GM21723 (cell line): ENCODE measurements around the gene ACOX1.

Source experiments
- ATAC-seq: cut with Tn5 transposase; IDR thresholded peaks from one replicate; pipeline ENCODE4 v1.9.1; 2021; ENCODE audit warnings: mild to moderate bottlenecking, moderate library complexity; ENCODE audit not compliant: unreplicated experiment

The ACOX1 gene

DNA sequence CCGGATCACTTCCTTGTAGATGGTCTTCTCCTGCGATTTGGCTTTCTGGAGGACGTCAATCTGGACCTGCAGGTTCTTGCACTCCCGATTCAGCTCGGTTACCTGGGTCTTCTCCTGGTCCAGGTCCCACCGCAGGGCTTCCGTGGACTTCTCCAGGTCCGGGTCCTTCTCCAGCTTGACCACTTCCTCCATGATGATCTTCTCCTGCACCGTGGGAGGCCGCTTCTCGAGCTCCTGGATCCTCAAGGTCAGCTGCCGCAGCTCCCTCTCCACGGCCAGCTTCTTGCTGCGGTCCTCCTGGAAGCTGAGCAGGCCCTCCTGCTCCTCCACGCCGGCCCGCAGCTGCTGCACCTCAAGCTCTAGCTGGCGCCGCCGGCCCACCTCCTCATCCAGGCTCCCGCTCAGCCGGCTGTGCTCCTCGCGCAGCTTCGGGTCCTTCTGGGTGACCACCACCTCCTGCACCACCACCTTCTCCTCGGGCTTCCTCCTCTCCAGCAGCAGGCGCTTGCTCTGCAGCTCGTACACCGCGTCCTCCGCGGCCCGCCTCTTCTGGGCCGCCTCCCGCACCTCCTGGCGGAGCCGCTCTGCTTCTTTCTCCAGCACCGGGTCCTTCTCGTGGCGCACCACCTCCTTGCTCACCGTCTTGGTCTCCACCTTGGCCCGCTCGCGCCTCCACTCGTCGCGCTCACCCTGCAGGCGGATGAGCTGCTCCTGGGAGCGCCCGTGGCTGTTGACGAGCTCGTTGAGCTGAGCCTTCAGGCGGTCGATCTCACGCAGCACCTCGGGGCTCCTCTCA lies 29.9 kb upstream of the ACOX1 start:
- no peak for ATAC-seq

DNA sequence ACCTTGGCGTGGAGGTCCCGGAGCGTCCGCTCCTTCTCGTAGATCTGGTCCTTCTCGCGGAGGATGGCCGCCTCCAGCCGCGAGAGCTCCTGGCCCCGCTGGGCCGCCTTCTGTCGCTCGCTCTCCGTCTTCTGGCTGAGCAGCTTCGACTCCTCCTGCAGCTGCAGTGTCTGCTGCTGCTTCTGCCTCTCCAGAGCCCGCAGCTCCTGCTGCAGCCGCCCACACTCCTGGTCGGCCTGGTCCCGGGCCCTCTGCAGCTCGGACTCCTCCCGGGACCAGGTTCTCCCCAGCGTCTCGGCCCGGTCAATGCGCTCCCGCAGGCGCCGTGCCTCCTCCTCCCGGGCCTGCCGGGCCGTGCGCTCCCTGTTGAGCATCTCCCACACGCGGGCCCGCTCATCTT lies 29.2 kb upstream of the ACOX1 start:
- ATAC-seq: no peak

DNA sequence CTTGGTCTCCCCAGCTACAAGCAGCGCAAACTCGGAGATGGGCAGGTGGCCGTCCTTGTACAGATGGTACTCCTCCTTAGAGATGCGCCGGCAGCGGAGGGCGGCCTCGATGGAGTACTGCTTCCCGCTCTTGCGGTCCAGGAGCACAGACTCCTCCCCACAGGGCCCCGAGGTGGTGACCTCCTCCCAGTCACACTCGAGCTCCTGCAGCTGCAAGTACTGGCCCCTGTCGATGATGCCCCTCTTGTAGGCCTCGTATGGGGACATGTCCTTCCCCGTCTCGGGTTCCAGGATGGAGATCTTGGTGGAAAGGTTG lies 28.8 kb upstream of the ACOX1 start:
- no peak for ATAC-seq

DNA sequence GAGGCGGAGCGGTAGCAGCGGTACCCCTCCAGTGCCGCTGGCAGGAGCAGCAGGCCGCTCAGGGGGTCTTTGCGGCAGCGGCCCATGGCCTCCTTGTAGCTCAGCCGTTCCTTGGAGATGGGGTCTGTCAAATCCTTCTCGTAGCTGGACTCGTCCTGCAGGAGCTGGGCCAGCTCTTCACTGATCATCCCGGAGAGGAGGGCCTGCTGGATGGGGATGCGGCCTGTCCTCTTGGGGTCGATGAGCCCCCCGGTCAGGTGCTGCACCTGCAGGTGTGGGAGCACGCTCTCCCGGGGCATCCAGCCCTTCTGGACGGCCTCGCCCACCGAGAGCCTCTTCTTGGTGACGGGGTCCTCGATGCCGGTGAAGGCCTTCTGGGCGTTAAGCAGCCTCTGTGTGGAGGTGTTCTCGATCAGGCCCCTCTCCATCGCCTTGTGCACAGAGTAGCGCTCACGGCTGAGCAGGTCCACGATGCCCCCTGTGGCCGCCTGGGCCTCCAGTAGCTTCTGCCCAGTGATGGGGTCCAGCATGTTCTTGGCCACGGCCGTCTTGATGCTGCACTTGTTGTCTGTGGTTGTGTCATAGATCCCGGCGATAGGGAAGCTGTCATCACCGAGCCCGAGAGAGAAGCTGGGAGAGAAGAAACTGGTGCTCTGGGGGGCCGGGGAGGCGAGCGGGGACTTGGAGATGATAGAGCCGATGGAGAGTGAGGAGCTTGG lies 28.3 kb upstream of the ACOX1 start:
- ATAC-seq: no peak

DNA sequence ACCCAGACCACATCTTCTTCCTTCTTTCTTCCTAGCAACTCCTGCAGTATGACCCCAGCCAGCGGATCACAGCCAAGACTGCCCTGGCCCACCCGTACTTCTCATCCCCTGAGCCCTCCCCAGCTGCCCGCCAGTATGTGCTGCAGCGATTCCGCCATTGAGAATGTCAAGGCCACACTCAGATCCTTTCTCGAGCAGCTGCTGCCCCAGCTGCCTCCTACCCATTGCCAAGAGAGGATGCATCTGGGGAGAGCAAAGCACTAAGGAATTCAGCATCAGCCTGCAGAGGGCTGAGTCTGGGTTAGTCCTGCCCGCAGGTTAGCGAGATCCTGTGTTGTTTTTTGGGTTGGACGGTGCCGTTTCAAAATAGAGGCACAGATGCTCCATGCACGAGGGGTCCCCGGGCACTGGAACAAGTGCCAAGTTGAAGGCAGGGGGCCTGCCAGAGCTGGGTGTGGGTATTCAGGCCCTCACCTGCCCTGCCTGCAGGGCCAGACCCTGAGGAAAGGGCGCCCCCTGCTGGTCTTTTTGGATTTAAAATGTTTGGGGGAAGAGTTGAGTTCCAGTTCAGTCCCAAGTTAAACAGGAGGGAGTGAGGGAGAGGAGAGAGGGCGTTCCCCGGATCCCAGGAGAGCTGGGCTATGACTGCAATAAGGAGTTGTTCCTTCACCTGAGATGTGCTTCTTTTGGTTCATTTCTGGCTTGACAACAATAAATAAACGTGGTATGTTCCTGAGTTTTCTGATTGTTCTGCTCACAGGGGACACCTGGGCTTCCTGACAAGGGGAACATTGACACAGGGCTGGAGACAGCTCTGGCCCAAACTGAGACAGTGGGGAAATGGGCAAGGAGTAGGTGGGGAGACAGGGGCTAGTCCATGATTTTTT lies 26.5 kb upstream of the ACOX1 start:
- no peak for ATAC-seq

DNA sequence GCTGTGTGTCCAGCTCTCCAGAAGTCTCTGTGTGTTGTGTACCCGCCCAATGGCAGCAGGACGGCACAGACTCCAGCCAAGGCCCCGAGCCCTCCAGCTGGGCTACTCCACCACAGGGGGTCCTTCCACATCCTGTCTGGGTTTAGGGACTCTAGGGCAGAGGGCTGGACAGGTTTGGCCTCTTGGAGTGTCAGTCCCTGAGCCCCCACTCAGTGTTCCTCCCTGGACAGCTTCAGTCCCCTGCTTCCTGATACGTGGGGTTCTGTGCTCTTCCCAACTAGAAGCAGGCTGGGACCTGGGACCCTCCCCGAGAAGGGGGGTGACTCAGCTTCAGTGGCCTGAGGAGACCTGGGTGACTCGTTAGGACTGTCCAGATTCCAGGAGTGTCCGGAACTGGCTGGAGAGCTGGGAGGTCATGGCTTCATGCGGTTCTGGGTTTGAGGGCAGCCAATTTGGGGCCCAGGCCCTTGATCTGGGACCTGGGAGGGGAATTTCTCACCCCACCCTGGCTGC lies 25.8 kb upstream of the ACOX1 start:
- ATAC-seq: no peak

DNA sequence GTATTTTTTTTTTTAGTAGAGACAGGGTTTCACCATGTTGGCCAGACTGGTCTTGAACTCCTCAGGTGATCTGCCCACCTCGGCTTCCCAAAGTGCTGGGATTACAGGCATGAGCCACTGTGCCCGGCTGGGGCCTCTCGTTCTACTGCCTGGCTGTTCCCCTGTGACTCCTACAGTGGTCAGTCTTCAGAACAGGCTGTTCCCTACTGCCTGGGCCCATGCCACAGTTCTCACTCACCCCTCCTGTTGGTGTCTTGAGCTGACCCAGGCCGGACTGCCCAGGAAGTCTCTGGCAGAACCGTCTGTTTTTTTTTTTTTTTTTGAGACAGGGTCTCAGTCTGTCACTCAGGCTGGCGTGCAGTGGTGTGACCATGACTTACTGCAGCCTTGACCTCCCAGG lies 24.9 kb upstream of the ACOX1 start:
- no peak for ATAC-seq

DNA sequence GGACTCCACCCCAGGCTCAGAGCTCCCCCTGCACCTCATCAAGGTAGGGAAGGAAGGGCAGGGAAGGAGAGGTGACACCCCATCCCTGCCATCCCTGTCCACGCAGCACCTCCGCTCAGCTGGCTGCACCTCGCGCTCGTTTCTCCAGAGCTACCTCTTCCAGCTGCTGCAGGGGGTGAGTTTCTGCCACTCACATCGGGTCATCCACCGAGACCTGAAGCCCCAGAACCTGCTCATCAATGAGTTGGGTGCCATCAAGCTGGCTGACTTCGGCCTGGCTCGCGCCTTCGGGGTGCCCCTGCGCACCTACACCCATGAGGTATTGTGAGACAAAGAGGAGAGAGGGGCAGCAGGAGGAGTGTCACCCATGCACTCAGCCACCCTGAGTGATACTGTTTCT lies 23.1 kb upstream of the ACOX1 start:
- ATAC-seq: no peak

DNA sequence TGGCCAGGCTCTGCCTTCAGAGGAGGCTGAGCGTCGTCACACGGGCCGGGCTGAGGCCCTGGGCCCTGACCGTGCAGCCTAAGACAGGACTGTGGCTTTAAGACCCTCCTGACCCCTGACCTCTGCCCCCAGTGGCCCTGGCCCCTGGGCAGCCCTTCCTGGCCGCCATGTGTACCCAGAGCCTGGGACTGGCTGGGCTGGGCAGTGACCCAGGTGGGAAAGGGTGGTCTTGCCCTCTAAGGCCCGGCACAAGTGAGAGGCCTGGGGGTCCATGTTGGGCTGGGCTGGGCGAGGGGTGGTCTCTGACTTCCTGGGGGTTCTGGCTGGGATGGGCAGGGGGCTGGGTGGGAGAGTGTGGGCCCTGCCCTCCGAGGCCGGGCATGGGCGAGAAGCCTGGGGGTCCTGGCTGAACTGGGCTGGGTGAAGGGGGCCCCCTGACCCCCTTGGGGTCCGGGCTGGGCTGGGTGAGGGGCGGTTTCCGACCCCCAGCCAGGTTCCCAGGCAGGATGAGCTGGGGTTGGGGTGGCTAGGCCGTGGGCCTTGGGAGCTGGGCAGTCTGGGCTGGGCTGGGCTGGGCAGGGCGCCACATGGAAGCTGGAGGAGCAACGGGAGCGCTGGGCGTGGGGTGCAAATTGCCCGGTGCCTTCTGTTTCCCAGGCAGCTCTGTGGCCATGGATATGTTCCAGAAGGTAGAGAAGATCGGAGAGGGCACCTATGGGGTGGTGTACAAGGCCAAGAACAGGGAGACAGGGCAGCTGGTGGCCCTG lies 22.0 kb upstream of the ACOX1 start, which contains the start of gene CDK3:
Gene CDK3, plus strand, starts transcription at position 101 of the 767 bp plus-strand sequence. Its CDS starts 571 bp downstream, at position 672.
- ATAC-seq: no peak

DNA sequence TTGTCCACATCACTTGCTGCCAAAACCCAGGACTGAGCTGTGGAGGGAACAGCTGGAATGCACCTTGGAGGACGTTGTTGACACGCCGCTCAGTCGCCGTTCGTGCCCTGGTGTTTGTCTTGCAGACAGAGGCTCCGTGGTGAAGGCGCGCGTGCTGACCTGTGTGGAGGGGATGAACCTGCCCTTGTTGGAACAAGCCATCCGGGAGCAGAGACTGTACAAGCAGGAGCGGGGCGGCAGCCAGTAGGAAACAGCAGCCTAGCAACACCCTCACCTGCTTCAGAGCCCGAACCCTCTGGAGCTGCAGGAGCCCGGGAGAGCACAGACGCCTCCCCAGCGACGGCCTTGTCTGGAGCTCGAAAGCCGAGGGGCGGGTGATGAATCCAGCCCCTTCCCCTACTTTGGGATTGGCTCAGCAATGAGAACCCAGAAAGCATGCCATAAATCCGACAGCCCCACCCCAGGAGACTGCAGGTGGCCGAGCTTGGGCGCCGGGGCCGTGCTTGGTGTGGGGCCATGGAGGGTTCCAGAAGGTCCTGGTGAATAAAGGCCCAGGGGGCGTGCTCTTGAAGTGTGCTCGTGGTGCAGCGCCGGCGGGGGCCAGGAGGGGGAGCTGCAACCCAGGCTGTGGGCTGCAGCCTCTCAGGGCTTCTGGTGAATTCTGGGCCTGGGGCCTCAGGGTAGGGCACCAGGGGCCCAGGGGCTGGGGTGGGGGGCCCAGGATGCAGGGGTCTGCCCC lies 21.2 kb upstream of the ACOX1 start:
- ATAC-seq: no peak

DNA sequence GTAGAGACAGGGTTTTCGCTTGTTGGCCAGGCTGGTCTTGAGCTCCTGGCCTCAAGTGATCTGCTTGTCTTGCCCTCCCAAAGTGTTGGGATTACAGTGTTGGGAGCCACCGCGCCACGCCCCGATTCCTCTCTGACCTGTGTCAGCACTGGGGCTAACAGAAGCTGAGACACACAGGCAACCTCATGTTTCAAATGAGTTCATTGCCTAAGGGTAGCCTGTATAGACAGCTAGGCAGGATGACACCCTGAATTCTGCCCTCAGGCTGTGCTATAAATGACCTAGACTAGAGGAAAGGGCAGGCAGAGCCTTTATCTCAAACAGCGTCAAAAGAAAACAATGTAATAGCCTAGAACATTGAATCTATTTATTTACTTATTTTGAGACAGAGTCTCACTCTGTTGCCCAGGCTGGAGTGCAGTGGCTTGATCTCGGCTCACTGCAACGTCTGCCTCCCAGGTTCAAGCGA lies 19.4 kb upstream of the ACOX1 start:
- no peak for ATAC-seq

DNA sequence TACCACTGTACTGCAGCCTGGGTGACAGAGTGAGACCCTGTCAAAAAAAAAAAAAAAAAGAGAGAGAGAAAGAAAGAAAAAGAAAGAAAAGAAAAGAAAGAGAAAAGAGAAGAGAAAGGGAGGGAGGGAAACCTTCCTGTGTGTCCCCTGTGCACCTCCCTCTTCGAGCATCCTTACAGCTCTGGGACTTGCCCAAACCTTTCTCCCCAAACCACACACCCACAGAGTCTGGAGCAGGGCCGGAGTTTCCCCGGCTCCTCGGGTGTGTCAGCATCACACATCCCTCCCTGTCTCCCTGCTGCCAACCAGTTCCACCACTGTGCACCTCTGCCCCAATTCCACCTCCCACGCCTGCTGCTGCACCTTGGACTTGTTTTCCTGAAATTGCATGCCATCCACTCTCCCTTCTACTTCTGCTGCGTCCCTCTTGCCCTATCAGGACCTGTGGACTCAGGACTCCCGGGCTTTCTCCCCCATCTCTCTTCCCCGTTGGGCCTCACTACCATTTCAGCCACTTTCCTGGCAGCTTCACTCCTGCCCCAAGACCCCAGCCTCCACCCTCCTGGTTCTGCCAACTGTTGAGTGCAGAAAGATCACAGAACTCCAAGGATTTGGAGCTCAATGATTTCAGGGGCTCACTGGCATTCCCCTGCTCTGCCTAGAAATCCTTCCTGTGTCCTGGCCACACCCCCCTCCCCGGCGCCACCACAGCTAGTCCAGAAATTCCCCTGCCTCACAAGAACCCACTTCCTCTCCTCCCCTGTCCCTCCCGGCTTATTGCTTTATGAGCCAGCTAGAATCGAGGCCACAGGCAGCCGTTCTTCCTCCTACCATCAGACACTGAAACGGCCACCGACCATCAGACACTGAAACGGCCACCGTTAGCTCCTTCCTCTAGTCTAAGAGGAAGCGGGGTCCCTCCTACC lies 18.0 kb upstream of the ACOX1 start:
- ATAC-seq: no peak

DNA sequence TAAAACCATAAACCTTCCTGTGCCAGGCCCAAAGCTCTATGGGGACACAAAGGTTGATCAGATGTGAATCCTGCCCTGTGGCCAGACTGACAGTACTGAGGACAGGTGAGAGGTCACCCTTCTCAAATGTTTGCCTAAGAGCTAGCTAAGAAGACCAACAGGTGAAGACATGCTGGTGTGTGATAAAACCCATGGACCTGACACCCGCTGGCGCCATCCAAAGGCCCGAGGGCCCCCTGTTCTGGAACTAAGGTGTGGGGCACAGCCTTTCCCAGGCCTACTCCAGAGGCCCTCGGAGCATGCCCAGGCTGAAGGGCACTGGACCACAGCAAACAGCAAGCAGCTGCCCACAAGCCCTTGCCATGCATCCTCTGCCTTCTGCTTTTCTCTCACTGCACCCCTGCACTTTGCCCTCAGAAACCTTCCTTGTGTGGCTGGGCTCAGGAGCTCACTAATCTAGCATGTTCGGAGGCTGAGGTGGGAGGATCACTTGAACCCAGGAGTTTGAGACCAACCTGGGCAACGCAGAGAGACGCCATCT lies 16.5 kb upstream of the ACOX1 start:
- ATAC-seq: no peak

DNA sequence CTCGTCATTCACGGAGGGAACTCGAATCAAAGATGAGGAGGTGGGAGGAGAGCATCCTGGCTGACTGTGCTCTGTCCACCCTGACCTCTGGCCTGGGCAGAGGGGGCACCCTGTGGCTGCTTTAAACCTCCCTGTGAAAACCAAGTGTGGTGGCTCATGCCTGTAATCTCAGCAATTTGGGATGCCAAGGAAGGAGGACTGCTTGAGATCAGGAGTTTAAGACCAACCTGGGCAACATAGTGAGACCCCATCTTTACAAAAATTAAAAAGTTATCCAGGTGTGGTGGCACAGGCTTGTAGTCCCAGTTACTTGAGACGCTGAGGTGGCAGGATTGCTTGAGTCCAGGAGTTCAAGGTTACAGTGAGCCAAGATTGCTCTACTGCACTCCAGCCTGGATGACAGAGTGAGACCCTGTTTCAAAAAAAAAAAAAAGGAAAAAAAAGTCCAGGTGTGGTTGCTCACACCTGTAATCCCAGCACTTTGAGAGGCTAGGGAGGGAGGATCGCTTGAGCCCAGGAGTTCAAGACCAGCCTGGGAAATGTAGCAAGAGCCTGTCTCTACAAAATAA lies 15.9 kb upstream of the ACOX1 start:
- no peak for ATAC-seq

DNA sequence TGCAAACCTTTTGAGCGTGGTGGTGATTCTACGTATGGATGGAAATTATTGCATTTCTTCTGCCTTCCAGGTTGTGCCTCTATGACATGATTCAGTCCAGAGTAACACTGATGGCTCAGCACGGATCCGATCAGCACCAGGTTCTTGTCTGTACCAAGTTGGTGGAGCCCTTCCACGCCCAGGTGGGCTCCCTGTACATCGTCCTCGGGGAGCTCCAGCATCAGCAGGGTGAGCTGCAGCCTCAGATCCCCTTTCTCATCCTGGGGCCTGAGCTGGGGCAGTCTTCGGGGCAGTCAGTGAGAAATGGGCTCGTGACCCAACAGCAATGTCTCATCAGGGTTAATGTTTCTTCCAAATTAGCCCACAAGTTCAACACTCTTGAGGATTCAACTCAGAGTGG lies 12.4 kb upstream of the ACOX1 start:
- no peak for ATAC-seq

DNA sequence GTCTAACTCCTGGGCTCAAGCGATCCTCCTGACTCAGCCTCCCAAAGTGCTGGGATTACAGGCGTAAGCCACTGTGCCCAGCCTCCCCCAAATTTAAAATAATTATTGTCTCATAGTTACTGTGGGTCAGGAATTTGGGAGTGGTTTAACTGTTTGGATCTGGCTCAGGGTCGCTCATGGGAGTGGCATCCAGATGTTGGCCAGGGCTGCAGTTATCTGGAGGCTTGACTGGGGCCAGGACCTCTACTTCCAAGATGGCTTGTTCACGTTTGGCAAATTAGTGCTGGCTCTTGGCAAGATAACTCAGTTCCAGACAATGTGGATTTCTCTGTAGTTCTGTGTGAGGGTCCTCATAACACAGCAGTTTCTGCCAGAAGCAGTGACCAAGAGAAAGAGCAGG lies 8.1 kb upstream of the ACOX1 start:
- ATAC-seq: no peak

DNA sequence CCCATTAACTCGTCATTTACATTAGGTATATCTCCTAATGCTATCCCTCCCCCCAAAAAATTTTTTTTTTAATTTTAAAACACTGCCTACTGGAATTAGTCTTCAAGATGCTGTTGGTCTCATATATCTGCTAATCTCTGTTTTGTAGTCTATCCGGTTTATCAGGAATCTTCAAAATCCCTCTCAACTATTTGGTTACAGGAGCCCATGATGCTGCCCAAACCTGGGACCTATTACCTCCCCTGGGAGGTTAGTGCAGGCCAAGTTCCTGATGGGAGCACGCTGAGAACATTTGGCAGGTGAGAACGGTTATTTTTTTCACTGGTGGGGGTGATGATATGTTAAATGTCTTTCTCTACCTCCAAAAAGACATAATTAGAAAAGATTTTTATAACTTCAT lies 7.0 kb upstream of the ACOX1 start:
- no peak for ATAC-seq

DNA sequence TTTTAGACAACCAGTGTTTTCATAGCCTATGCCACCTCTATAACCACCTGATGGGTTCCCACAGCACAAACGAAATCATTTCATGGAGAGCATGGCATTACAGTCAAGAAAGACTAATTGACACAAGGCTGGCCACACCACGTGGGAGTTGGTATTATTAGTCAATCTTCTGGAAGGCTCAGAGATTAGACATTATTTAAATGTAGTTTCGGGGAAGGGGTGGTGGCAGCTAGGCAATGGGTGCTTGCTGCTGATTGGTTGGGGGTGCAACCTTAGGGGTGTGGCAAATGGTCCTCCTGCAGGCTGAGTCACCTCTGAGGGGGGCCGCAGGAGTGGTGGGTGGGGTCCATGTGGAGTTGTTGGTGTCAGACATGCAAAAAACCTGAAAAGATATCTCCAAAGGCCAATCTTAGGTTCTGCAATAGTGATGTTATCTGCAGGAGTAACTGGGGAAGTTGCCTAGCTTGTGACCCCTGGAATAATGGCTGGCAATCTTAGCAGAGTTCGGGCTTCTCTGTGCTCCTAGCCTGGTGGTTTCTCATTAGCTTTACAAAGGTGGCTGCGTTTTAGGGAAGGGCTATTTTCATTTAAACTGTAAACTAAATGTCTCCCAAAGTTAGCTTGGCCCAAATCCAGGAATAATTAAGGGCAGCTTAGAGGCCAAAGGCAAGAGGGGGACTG lies 4.7 kb upstream of the ACOX1 start:
- ATAC-seq: no peak
